ENCODE results near the gene CFAP20DC.

The CFAP20DC gene

DNA sequence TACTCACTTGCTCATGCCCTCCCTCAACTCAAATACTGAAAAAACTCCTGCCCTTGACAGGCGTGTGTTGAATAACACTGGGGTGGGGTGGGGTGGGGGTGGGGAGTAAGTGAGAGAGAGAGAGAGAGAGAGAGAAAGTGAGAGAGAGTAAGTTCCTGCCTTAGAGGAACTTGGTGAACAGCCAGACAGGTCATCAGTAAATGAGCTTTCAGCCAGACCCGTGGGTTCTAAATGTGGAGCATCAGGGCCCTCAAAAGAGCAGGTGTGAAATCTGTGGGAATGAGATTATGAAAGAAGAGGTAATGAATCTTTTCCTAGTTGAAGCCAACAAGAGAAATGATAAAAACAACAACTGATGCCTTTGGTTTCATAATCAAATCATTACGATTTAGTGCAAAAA is 248.9 kb downstream of the CFAP20DC start:
- DNase-seq (ENCODE audit: low read depth) = no peak

DNA sequence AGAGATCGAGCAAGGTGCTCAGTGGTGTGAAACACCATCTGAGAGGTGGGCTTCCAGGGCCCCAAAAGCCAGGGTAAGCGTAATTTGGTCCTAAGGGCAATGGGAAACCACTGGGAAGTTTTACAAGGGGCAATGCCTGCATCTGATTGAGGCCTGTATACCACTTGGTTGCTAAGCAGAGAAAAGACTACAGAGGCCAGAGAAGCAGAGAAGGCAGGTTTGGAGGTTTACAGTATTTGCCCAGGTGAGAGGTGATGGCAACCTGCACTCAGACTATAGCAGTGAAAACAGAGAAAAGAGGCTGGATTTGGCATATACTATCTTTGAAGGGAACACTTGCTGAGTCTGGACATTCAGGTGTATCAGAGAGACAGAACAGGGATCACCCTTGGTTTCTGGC is 249.8 kb downstream of the CFAP20DC start:
- no peak for DNase-seq (ENCODE audit: low read depth)

DNA sequence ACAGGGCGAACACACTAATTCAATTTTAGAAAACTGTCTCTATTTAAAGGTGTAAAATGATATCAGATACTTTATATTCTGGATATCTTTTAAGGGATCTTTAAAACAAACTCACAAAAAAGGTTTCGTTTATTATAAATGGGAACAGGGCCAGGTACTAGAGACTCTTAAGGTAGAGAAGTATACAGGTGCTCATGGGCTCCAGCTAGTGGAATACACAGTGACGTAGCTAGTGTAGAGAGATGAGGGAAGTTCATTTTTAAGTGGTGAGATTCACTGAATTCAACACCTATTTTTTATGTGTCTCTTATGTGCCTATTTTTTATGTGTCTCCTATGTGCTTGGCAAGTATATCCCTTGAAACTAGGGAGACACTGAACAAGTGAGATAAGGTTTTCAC is 250.6 kb downstream of the CFAP20DC start:
- DNase-seq (ENCODE audit: low read depth) = no peak

DNA sequence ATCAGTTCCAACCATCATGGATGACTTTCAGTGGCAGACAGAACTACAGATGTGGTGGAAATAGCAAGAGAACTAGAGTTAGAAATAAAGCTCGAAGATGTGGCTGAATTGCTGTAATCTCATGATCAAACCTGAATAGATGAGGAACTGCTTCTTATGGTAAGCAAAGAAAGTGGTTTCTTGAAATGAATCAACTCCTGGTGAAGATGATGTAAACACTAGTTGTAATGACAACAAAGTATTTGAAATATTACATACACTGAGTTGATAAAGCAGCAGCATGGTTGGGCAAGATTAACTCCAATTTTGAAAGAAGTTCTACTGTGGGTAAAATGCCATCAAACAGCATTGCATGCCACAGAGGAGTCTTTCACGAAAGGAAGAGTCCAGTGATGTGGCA is 251.5 kb downstream of the CFAP20DC start:
- no peak for DNase-seq (ENCODE audit: low read depth)

DNA sequence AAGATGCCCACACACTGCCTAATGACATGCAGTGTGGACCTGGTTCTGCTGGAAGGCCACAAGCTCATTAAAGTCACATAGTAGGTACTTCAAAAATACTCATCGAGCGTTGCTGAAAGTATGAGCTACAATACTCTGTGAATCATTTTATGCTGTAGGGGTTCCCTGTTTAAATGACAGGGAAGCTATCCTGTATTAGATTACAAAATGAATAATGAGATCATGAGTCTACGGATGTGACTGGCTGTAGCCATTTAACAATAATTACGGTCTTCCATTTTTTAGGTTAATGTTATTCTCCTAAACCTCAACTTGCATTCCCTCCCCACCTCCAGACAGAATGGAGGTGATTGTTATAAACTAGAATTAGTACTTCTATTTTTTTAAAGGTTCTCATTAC is 255.1 kb downstream of the CFAP20DC start:
- DNase-seq (ENCODE audit: low read depth) = no peak

DNA sequence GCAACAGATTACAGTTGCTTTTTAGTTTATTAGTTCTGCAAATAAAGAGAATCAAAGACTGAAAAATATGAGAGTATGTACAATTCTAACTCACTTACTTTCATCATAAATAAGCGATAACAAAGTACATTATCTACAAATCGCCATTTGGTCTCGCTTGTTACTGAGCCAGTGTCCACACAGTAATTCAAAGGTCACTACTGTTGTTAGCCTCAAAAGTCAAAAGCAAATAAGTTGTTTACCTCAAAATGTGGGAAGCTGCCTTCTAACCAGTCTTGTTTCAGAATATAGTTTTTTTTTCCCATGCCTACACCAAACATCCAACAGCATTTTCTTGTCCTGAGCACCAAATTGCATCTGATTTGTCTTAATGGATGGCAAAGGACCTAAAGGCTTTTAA is 255.9 kb downstream of the CFAP20DC start:
- no peak for DNase-seq (ENCODE audit: low read depth)

DNA sequence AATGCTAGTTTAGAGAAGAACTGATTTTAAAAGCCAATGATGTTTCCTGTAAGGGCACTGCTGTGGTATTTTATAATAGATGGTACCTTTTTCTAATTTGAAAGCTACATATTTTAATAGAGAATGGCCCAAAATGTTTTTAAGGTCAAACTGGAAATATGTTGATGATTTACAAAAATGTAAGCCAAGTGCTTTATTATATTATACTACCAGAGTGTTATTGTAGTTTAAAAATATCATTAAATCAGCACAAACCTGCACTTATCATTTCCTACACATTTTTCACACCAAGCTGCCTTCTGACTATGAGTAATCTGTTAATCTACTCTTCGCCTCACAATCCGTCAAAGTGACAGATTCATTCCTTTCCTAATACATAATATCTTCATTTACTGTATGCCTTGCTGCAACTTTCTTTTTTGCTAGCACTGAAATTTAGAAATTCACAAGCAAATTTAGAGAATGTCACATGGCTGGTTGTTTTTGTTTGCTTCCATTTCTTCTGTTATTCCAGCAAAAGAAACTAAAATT is 256.8 kb downstream of the CFAP20DC start:
- no peak for DNase-seq (ENCODE audit: low read depth)

DNA sequence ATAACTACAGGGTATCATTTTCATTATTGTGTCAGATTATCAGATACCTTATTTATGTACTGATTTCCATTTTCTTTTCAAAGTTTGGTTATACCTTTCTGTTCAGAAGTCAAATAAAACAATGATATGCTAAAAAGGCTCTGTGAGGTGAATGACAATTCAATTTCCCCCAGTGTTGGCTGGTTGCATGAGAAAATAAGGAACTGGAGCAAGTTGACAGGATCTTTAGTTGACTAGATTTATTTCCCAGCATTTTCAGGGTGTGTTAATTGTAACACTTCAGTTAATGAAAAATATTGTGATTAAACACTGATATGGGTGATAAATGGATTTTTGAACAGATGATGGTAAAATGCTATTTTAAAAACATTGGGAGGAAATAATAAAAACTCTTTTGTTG is 260.4 kb downstream of the CFAP20DC start:
- no peak for DNase-seq (ENCODE audit: low read depth)

DNA sequence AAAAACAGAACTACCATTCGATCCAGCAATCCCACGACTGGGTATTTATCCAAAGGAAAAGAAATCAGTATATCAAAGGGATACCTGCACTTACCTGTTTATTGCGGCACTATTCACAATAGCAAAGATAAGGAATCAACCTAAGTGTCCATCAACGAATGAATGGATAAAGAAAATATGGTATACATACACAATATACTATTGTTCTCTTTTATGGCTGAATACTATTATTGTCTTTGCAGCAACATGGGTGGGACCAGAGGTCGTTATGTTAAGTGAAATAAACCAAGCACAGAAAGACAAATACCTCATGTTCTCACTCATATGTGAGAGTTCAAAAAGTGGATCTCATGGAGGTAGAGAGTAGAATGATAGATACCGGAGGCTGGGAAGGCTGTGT is 264.9 kb downstream of the CFAP20DC start:
- no peak for DNase-seq (ENCODE audit: low read depth)

DNA sequence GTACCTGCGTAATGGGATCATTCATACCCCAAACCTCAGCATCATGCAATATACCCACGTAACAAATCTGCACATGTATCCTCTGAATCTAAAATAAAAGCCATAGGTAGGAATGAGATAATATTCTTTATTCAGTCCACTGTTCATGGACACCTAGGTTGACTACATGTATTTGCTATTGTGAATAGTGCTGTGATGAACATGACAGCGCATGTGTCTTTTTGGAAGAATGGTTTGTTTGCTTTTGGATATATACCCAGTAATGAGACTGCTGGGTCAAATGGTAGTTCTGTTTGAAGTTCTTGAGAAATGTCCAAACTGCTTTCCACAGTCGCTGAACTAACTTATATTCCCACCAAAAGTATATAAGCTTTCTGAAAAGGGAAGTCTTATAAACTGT is 265.4 kb downstream of the CFAP20DC start:
- no peak for DNase-seq (ENCODE audit: low read depth)

DNA sequence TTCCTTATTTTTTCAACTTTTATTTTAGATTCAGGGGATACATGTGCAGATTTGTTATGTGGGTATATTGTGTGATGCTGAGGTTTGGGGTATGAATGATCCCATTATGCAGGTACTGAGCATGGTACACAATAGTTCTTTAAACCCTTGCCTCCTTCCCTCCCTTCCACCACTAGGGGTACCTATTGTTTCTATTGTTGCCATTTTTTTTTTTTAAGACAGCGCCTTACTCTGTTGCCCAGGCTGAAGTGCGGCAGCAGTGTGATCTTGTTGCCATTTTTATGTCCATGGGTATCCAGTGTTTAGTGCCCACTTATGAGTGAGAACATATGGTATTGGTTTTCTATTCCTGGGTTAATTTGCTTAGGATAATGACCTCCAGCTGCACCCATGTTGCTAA is 266.0 kb downstream of the CFAP20DC start:
- DNase-seq (ENCODE audit: low read depth) = no peak

DNA sequence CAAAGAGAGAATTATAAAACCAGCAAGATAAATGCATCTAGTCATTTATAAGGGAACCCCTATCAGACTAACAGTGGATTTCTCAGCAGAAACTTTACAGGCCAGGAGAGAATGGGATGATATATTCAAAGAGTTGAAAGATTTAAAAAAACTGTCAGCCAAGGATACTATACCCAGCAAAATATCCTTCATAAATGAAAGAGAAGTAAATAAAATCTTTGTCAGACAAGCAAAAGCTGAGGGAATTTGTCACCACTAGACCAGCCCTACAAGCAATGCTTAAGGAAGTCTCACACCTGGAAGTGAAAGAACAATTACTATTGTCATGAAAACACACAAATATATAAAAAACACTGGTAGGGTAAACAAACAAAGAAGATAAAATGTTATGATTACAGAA is 269.9 kb downstream of the CFAP20DC start:
- DNase-seq (ENCODE audit: low read depth) = no peak

DNA sequence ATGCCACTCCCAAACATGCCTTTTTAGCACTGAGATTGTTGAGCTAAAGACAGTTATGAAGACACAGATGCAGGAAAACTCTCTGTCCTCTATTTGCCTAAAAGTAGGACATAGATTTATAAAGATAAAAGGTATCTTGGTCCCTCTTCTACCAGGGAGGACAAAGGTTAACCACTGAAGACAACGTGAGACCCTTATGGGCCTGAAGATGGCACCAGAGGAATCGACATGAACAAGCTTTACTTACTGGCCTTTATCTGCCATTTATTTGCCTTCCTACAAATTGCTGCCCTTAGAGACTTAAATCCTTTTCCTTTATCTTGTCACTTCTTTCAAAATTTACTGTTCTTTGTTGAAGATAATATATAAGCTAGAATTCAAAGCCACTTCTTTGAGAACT is 273.6 kb downstream of the CFAP20DC start:
- DNase-seq (ENCODE audit: low read depth) = no peak

DNA sequence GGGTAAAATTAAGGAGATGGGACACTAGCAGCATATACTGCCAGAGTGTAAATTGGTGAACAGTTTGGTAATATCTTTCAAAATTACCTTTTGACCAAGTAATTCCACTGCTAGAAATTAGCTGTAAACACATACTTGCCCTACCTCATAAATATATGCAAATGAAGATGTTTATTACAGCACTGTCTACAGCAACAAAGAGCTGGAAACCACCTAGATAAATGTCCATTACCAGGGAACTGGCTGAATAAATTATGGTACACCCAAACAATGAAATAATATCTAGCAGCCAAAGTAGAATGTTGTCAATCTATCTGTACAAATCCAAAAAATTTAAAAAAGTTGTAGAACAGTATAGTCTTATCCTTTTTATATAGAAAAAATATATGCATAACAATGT is 277.4 kb downstream of the CFAP20DC start:
- DNase-seq (ENCODE audit: low read depth) = no peak

DNA sequence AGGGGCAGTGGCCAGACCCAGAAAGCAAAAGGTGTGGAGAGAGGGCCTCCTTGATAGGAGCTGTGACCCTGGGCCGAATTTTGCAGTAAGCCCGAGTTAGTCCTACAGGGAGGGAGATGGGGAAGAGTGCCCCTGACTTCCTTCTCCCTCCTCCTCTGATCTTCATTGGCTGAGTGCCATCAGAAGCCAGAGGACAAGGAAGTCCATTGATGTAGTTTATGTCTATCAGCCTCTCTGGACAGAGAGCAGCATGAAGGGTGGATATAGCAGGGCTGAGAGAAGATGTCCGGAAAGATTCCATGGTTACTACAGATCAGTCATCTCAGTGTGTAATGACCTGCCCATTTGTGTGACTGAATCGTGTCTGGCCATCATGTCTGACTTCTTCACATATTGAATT is 280.8 kb downstream of the CFAP20DC start:
- no peak for DNase-seq (ENCODE audit: low read depth)

DNA sequence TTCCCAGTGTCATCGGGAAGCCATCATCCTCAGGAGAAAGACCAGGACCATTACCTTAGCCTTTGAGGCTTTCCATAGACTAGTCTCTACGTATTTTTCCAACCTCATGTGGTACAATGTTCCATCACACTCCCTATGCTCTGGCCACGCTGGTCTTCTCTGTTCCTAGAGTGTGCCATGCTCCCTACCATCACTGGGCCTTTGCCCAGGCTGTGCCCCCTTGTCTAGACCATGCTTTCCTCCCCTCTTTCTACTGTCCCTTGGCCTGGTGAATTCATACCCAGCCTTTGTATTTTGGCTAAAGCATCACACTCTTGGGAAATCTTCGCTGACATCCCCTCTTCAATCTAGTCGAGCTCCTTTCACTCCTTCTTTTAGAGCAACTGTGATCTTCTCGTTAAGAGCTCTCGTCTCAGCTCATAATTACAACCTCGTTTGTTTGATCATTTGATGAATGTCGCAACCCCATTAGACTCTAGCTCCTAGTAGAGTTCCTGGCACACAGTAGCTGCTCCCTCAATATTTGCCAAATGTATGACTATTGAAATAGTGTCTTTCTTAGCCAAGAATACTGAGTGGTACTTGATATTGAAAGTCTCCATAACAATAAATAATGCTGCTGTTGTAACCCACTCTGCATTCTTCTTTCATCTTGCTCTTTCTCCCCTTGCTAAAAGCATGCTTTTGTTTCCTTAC is 283.1 kb downstream of the CFAP20DC start:
- DNase-seq (ENCODE audit: low read depth) = no peak

DNA sequence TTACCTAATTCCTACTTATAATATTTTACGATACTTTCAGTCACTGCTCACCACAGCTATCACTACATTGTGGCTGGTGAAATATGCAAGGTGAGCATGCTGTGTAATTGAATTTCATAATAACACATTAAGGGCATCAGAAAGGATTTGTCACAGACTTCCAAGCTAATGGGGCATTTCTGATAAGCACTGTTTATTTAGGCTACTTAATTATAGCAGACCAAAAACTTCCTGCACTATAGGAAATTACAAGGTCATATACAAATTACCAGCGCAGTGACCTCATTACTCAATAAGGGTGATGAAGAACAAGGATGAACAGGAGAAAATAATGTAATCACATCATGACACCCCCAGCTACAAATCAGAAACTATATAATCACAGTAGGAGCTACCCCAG is 294.7 kb downstream of the CFAP20DC start:
- DNase-seq (ENCODE audit: low read depth) = no peak

DNA sequence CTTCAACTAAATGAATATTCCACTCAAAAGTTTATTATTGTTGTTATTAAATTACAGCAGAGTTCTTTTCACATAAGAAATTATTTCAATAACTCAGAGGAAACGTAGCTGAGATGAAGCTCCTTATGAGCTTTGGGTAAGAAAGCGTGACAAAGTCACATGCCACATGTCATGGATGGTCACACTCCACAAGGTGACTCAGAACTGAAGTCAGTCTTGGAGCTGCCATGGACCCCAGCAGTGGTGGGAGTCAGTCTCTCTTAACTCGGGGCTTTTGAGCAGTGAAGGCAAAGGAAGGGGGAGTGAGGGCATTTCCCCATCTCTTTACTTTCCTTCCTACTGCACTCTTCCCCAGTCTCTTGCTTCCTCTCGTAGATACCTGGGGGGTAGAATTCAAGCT is 295.8 kb downstream of the CFAP20DC start:
- DNase-seq (ENCODE audit: low read depth) = no peak

DNA sequence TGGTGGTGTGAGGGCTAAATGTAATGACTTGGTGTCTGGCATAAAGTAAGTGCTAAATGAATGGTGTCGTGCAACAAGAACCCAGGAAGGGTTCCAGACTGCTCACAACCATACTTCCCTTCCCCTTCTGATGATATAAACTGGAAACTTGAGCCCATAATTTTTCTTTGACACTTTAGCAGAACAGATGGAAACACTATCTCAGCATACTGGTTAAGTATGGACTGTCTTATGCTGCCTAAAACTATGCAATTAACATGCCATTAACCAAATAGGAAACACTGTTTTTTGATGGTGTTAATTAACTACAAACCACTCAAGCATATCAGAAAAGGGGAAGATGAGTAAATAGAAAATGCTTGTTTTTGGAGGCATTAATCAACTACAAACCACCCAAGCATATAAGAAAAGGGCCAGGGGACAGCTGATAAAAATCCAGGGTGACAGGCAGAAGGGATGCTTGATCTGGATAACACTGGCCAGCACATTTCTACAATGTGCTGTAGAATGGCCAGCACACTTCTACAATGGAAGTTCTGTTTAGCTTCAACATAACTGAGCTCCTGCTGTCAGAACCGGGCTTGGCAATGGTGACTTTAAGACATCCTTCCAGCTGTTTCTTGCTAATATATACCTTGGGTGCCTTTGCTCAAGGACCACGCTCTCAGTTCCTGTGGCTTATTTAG is 297.8 kb downstream of the CFAP20DC start:
- no peak for DNase-seq (ENCODE audit: low read depth)

DNA sequence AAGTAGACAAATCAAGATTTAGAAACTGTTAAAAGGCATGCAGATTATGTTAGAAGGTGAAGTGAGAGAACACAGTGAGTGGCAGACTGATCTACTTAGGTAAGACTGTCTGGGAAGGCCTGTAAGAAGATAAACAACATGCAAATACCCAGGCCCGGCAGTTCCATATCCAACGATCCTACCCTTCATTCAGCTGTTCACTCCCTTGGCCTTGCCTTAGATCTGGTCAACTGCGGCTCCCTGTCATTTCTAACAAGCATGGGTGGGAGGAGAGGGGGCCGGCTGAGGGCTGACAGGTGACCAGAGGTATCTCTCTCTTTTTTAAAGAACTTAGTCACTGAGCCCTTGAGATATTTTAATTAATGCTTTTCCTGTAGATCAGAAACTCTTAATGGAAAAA is 298.6 kb downstream of the CFAP20DC start:
- DNase-seq (ENCODE audit: low read depth) = no peak

DNA sequence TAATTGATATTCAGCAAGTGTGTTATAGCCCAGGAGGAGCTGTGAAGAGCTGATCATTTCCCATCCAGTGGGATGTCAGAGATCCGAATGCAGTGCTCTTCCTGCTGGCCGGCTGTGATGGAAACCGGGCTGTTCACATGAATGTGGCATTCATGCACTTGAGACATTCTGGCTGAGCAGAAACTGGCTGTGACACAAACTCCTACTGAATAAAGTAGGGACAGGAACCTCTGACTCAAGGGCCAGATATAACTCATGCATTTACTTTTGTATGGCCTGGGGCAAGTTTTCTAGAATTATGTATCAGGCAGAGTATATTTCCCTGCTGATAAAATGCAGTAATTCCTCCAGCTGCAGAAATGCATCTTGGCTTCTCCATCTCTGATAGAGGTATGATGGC is 299.9 kb downstream of the CFAP20DC start:
- no peak for DNase-seq (ENCODE audit: low read depth)

DNA sequence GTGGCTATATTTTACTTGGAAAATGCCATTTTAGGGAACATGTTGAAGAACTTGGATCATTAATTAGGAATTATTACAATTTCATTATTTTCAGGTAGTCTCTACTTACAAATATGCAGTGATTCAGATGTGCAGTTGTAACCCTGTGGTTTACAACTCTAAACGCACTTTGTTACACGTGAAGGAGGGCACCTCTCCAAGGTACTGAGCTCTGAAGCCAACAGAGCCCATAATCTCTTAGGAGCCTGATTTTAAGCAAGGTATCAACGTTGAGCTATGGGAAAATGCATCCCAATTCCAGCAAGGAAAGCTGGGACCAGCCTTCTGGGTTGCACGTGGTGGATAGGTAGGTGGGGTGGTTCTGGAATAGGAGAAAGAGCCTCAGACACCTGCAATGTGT is 301.8 kb downstream of the CFAP20DC start:
- DNase-seq (ENCODE audit: low read depth) = no peak

DNA sequence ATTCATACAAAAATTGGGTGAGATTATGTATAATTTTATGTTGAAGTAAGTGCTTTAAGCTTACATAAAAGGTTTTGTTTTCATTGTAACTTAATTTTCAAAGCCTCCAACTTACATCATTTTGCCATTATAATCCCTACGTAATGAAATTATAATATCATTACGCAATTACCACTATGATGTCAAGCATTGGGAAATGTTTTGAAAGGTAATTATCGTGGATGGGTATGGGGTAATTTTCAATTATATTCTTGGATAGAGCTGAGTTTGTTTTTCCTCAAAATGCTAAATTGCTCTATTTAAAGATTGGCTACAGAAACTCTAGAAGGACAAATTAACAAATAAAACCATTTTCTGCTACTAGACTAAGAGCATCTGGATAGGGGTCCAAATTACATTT is 303.1 kb downstream of the CFAP20DC start:
- no peak for DNase-seq (ENCODE audit: low read depth)

DNA sequence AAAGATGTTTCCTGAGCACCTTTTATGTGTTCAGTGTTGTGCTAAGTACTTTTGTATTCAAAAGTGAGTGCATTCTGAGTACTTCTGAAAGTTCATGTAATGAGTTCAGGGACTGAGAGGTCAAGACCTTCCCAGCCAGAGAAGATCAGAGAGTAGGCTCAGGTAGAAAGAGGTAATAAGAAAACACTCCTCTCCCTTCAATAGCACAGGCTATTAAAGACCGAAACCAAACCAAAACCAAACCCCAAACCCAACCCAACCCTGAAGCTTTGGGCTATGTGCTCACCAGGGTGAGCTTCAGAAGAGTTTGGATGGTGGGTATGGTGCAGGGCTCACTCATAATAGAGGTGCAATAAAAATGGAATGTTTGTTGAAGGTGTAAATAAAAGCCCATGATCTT is 306.5 kb downstream of the CFAP20DC start:
- DNase-seq (ENCODE audit: low read depth) = no peak

Data from stimulated activated CD8-positive, alpha-beta memory T cell treated with anti-CD3 and anti-CD28 coated beads, Interleukin-12 subunit alpha, Interleukin-12 subunit beta, amount 100 ng/mL, for 1 hour (primary cell).